ENCODE data around the gene TRAF3.
"Not testable (repeated sequence)": the region's sequence is repeated elsewhere in the genome, so short reads cannot be mapped to it uniquely, and the experiment has no call there.

Gene TRAF3

GRCh38 chr14:102866982-102867761 is 89.9 kb downstream of the TRAF3 start:
- DNase-seq (ENCODE audit: low spot score), result no peak

DNA sequence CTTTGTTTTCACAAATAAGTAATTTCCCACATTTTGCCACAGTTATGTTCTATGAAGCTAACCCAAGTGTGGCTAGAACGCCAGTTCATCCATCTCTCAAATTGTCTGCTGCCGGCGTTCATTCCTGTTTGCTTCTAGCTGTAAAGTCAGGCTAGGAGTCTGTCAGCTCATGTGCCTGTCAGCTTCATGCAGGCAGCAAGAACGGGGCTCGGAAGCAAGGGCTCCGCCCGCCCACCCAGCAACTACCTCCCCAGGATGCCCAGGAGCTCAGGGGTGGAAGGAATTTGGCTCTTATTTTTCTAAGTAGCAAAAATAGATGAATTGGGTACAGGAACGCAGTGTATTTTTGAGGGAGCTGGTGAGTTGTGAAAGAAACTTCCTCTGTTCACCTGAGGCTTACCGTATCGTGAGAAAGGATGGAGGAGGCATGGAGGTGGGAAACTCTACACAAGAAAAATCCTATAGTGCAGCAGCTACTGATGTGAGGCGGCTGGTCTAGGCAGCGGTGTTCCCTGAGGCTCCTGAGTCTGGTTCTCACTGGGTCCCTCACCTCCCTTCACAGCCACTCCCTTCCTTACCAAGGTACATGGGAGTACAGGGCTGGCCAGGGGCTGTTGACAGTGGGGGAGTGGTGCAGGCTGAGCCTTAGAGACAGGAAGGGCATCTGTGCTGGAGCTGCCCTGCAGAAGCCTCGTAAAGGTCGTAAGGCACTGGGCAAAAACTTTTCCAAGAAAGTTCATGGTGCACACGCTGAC is 90.8 kb downstream of the TRAF3 start:
- no peak for DNase-seq (ENCODE audit: low spot score)

- DNase-seq (ENCODE audit: low spot score), result no peak
Measured at GRCh38 chr14:102868956-102869547, 91.8 kb downstream of the TRAF3 start.

GRCh38 chr14:102870246-102870645 is 93.0 kb downstream of the TRAF3 start:
- DNase-seq (ENCODE audit: low spot score), result no peak

DNA sequence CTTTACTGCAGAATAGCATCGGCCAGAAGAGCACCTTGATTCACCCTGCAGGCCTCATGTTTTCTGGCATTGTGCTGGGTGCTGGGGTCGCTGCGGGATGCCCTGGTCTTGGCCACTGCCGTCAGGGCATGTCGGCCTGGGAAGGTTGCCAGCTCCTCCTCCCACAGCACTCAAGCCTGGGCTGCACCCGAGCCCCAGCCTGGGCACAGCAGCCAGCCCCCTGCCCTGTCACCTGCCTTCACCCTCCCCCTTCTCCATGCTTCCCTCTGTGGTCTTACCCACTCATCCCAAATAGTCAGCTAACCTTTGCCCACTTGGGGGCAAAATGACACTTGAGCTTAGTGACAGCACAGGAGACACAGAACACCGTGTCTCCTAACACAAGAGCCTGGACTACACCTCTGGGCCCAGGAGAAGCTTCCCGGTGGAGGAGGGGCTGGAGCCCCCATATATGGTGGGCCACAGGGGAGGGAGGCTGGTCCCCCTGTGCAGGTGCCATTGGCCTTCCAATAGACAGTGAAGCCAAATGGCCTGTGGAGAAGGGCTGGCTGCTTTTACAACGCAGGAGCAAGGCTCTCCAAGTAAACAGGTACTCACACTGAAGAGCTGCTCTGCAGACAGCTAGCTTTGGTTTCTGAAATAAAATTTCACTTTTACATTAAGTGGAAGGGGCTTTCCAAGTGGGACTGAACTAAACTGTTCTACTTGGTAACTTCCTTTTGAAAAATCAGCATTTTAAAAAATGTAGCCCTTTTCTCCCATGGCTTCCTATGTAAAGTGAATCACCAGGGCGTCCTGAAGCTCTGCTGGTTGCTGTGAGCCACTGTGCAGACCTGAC is 94.0 kb downstream of the TRAF3 start:
- no peak for DNase-seq (ENCODE audit: low spot score)

- DNase-seq (ENCODE audit: low spot score), result no peak
Measured at GRCh38 chr14:102872020-102872419, 94.8 kb downstream of the TRAF3 start.

DNA sequence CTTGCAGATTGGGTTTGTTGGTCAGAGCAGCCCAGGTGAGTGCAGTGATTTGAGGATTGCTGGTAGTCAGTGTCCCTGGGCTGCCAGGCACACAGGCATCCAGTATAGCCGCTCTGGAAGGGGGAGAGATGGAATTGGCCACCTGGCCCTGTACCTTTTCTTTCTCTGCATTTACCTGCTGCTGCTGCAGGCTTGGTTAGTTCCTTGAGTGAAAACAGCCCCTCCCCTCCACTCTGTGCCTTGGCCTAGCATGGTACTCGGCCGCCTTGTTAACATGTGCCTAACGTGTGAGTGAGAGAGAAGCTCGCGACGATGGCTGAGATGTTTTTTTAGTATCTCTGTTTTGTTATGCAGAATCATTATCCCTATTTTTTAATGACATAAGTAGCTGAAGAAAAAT is 95.9 kb downstream of the TRAF3 start:
- no peak for DNase-seq (ENCODE audit: low spot score)

DNA sequence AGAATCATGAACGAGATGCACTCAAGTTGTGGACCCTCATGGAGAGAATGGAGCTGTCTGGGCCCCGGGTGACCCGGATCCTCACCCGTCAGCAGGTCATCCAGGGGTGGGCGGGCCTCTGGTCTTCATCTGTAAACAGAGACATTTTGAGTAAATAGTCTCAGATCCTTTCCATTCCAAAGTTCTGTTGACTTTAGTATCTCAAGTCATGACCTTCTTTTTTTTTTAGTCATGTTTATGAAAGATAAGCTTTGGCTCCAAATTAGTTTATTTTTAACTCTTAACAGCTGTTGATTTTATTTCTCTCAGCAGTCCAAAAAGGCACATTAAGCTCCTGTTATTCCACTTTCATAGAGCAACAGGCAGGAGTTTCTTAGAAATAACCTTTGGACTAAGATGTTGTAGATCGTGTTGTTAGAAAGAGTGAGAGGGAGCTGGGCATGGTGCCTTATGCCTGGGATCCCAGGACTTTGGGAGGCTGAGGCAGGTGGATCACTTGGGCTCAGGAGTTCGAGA is 96.4 kb downstream of the TRAF3 start:
- no peak for DNase-seq (ENCODE audit: low spot score)

- DNase-seq (ENCODE audit: low spot score), result no peak
Measured at GRCh38 chr14:102875652-102876051, 98.4 kb downstream of the TRAF3 start.

DNA sequence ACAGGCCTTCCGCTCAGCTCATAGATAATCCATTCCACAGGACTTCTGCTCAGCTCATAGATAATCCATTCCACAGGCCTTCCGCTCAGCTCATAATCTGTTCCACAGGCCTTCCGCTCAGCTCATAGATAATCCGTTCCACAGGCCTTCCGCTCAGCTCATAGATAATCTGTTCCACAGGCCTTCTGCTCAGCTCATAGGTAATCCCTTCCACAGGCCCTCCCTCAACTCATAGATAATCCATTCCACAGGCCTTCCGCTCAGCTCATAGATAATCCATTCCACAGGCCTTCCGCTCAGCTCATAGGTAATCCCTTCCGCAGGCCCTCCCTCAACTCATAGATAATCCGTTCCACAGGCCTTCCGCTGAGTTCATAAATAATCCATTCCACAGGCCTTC is 100.3 kb downstream of the TRAF3 start:
- DNase-seq (ENCODE audit: low spot score), result not testable (repeated sequence)

DNA sequence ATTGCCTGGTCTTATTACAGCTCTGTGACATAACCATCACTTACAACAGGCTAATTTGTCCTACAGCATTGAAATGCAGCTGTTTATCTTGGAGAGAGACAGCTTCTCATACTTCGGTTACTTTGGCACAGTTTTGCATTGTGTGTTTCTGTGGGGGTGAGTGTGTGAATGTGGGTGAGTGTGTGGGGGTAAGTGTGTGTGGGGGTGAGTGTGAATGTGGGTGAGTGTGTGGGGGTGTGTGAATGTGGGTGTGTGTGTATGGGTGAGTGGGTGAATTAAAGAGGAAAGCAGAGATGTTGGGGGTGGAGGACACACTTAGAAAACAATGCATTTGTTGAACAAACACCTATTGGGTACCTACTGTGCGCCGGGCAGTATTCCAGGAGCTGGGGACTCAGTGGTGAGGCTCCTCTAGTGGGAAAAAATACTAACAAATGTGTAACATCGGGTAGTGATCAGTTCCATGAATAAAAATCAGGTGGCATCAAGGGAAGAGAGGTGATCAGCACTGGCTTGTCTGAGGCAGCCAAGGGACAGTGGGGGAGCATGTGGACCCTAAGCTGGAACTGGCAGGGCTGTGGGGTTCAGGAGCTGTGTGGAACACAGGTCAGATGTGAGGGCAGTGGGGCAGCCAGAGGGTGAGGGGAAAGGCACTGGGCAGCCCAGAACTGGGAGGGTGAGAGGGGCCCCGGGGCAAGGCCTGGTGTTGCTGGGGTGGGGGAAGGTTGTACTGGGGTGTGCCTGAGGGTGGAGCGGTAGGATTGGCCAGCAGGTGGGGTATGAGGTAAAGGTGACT is 101.1 kb downstream of the TRAF3 start:
- no peak for DNase-seq (ENCODE audit: low spot score)

DNA sequence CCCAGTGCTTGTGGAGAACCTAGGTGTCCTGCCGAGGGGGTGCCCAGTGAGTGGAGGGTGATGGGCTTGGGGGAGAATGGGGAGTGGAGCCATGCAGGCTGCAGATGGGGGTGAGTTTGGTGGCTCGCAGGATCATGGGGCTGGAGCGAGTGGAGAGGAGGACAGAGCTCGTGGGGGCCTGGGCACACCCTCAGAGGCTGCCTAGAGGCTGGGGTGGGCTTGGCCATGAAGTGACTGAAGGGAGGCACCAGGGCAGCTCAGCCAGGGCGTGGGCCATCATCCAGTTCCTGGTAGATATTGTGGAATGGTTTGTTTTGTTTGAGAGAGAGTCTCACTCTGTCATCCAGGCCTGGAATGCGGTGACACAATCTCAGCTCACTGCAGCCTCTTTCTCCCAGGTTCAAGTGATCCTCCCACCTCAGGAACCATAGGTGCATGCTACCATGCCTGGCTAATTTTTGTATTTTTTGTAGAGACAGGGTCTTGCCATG is 101.8 kb downstream of the TRAF3 start:
- DNase-seq (ENCODE audit: low spot score), result no peak

GRCh38 chr14:102882226-102882906 is 105.1 kb downstream of the TRAF3 start:
- DNase-seq (ENCODE audit: low spot score), result no peak

DNA sequence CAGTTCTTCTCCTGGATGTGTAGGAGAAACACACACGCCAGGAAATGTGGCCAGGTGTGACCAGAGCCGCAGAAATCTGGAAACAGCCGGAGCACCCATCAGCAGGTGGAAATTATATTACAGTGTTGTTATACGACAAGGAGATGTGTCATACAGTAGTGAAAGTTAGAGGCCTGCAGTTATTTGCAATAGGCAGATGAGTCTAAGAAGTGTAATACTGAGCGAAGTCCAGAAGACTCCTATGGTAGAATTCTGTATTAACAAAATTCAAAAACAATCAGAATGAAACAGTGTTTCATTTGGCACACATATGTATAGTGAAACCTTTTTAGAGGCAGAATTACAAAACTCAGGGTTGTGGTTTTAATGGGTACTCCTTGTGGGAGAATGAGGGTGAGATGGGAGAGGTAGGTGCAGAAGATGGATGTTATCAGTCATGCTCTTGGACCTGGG is 105.9 kb downstream of the TRAF3 start:
- no peak for DNase-seq (ENCODE audit: low spot score)

GRCh38 chr14:102883554-102883953 is 106.3 kb downstream of the TRAF3 start:
- no peak for DNase-seq (ENCODE audit: low spot score)

DNA sequence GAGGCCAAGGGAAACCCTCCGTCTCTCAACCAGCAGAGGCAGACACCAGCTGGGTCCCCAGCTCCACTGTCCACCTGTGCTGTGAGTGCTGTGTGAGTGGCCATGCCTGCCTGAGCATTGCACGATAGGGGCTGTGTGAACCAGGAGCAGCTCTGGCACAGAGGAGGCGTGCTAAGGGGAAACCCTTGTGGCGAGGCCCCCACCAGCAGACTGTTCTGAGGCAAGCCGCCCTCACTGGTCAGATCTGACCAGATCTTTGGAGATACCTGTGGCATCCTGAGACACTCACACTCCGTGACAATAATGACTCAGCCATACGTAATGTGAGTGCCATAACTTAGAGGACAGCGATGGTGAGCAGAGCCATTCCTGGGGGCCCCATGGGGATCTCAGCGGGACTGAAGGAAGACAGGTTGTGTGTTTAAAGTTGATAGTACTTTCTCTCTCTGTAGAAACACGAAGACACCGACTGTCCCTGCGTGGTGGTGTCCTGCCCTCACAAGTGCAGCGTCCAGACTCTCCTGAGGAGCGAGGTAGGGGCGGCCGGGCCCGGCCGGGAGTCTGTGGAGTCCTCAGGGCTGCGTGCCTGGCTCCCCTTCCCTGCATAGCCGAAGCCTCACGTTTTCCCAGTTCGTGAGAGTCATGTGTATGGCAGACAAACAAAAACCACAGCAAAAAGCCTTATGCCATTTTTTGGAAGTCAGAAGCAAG is 108.6 kb downstream of the TRAF3 start:
- no peak for DNase-seq (ENCODE audit: low spot score)

GRCh38 chr14:102888748-102889147 is 111.5 kb downstream of the TRAF3 start:
- DNase-seq (ENCODE audit: low spot score), result no peak

GRCh38 chr14:102889615-102890014 is 112.4 kb downstream of the TRAF3 start:
- DNase-seq (ENCODE audit: low spot score), result no peak

GRCh38 chr14:102891111-102891510 is 113.9 kb downstream of the TRAF3 start:
- no peak for DNase-seq (ENCODE audit: low spot score)

DNA sequence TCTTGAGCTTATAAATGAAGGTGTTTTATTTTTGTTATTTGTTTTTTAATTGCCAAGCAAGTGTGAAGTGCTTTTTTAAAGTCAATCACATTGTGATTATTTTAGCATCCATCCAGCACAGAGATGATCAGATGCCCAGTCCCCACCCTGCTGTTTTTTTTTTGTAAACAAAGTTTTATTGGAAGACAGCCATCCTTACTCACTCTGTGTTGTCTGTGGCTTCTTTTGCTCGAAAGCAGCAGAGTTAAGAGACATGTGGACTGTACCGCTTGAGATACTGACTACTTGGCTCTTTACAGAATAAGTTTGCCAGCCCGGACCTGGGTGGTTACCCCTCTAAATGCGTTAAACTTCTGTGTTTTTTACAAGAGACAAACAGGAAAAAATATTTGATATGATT is 114.3 kb downstream of the TRAF3 start:
- no peak for DNase-seq (ENCODE audit: low spot score)
